ENCODE results near the gene PTCH2.

DNA sequence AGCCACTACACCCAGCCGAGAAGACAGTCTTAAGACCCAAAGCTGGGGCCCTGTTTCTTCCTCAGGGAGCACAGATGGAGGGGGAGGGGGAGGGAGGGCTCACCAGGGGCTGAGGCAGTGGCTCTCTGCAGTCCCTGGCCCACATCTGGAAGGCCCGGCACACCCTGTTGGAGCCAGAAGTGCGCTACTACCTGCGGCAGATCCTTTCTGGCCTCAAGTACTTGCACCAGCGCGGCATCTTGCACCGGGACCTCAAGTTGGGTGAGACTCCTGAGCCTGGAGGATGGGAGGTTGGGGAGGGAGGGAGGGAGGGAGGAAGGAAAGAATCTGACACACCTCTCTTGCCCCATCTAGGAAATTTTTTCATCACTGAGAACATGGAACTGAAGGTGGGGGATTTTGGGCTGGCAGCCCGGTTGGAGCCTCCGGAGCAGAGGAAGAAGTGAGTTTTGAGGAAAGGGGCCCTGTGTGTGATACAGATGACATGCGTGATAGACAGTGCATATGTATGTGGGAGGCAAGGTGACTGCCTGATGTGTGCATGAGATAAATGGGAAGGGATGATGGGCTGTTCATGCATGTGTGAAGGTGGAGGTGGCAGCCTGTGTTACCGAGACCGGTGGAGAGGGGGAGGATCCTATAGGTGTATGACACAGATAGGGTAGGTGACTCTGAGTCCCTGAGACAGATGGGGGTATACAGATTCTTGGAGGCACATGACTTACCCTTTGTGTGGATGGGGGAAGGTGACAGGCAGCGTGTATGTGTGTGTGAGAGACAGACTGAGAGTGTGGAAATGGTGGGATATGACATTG is 41.4 kb downstream of the PTCH2 start:
- TF ChIP-seq NR1H2 (CRISPR knock-in tag; IDR thresholded peaks at IDR 0.05): no peak
- no peak for TF ChIP-seq ZNF121 (CRISPR knock-in tag; IDR thresholded peaks at IDR 0.05)
- TF ChIP-seq SP1 (CRISPR knock-in tag; conservative IDR thresholded peaks at IDR 0.05): no peak
- TF ChIP-seq MAX (CRISPR knock-in tag; IDR thresholded peaks at IDR 0.05): no peak
- no peak for TF ChIP-seq TEAD4 (CRISPR knock-in tag; IDR thresholded peaks at IDR 0.05)
- TF ChIP-seq, protein P1, sequence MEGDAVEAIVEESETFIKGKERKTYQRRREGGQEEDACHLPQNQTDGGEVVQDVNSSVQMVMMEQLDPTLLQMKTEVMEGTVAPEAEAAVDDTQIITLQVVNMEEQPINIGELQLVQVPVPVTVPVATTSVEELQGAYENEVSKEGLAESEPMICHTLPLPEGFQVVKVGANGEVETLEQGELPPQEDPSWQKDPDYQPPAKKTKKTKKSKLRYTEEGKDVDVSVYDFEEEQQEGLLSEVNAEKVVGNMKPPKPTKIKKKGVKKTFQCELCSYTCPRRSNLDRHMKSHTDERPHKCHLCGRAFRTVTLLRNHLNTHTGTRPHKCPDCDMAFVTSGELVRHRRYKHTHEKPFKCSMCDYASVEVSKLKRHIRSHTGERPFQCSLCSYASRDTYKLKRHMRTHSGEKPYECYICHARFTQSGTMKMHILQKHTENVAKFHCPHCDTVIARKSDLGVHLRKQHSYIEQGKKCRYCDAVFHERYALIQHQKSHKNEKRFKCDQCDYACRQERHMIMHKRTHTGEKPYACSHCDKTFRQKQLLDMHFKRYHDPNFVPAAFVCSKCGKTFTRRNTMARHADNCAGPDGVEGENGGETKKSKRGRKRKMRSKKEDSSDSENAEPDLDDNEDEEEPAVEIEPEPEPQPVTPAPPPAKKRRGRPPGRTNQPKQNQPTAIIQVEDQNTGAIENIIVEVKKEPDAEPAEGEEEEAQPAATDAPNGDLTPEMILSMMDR (IDR thresholded peaks at IDR 0.05): no peak
- no peak for TF ChIP-seq ZNF423 (CRISPR knock-in tag; IDR thresholded peaks at IDR 0.05)
- TF ChIP-seq ZSCAN18 (CRISPR knock-in tag; IDR thresholded peaks at IDR 0.05): no peak
- no peak for TF ChIP-seq NR3C1 (CRISPR knock-in tag; conservative IDR thresholded peaks at IDR 0.05; ENCODE audit: low read depth)
- TF ChIP-seq TCF7 (CRISPR knock-in tag; IDR thresholded peaks at IDR 0.05; ENCODE audit: low read depth): no peak
- no peak for TF ChIP-seq ATF1 (CRISPR knock-in tag; IDR thresholded peaks at IDR 0.05)
- TF ChIP-seq, protein P2, sequence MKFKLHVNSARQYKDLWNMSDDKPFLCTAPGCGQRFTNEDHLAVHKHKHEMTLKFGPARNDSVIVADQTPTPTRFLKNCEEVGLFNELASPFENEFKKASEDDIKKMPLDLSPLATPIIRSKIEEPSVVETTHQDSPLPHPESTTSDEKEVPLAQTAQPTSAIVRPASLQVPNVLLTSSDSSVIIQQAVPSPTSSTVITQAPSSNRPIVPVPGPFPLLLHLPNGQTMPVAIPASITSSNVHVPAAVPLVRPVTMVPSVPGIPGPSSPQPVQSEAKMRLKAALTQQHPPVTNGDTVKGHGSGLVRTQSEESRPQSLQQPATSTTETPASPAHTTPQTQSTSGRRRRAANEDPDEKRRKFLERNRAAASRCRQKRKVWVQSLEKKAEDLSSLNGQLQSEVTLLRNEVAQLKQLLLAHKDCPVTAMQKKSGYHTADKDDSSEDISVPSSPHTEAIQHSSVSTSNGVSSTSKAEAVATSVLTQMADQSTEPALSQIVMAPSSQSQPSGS (CRISPR knock-in tag; IDR thresholded peaks at IDR 0.05; ENCODE audit: borderline replicate concordance, low read depth): no peak

Data from WTC11 (cell line).